NCI-H526 treated with DMSO at 0.1 percent for 48 hours (cell line): ENCODE results near the gene TMX2.
"Not testable (repeated sequence)": the region's sequence is repeated elsewhere in the genome, so short reads cannot be mapped to it uniquely, and the experiment has no call there.

ENCODE experiments used
- DNase-seq: peaks from one replicate; lab custom pipeline; 2025; lab: John Stamatoyannopoulos, UW

Gene TMX2

GRCh38 chr11:57716726-57717125 lies 4.3 kb downstream of the TMX2 start:
- DNase-seq: not testable (repeated sequence)

GRCh38 chr11:57727185-57727584 lies 14.8 kb downstream of the TMX2 start:
- no peak for DNase-seq

DNA sequence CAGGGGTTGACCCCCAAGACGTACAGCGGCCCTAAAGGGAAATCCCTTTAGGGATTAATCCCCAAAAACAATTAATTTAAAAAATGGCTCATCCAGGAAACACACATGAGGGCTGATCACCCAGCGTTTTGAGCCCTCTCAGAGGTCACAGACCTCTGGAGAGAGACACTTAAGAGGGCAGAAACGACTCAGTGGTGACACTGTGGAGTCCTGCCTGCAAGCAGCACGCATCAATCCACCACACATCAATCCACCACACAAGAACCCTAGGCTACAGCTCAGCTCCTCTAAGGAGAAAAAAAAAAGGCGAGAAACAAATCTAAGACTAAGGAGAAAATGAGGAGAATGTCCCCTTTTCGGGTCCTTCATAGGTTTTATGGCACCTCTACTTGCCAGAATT lies 16.4 kb downstream of the TMX2 start:
- no peak for DNase-seq

- DNase-seq: peak; percentile 52
Observed at GRCh38 chr11:57729479-57729878, 17.1 kb downstream of the TMX2 start.

- DNase-seq: no peak
Observed at GRCh38 chr11:57732661-57733060, 20.3 kb downstream of the TMX2 start.

DNA sequence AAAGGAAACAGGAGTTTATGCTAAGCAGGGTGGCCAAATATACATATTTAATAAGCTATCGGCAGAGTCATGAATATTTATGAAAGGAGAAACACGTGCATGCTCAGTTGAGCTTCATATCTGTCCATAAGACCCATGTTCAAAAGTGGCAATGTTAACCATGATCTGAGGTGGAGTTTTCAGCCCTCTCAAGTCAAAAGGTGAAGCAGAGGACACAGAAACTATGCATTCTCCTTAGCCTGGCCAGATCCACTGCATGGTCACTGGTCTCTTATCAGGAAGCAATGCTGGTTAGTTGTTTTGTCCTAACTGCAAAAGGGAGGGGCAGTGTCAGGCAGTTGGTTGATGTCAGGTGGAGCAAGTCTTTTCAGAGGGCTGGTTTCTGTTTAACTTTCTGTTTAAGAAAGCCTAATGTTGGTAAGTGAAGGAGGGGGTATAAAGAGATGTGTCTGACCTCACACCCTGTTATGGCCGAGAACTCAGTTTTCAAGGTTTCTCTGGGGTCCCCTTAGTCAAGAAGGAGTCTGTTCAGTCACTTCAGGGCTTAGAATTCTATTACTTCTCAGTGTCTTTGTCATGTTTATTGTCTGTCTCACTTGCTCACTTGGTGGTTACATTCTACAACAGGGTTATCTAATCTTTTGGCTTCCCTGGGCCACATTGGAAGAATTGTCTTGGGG lies 23.4 kb downstream of the TMX2 start:
- DNase-seq: no peak

DNA sequence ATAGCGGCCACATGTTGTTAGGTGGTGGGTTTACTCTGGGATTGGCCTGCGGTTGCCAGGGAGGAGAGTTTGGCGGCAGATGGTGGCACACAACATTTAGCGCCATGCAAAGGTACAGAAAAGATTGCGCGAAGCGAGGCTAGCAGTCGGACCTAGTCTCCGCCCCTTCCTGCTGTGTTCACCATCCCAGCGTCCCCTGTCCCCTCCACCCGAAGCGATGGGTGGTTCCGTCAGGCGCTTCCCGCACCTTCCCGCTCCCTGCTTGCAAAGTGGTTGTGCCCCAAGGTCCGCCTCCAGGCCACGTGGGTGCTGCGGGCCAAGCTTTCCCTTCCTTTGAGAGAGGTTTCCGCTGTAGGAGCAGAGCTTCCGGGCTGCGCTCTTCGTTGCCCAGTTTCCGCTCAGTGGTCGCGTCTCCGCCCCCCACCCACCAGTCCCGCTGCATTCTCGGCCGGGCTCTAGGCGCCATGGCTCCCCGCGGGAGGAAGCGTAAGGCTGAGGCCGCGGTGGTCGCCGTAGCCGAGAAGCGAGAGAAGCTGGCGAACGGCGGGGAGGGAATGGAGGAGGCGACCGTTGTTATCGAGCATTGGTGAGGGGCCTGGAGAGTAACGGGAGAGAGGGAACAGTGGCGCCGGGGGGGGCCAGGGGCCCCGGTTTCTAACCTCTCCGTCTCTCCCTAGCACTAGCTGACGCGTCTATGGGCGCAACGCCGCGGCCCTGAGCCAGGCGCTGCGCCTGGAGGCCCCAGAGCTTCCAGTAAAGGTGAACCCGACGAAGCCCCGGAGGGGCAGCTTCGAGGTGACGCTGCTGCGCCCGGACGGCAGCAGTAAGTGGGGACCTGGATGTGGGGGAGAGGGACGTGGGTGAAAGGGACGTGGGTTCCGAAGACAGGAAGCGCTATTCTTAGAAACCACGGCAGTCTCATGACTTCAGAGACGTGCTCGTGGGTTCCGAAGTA lies 29.0 kb downstream of the TMX2 start, which contains the start of gene SELENOH:
TSS of gene SELENOH (plus strand) at position 360 of the 955 bp plus-strand sequence. CDS start at position 465, 105 bp downstream.
- peak; percentile 96 for DNase-seq

- no peak for DNase-seq
Observed at GRCh38 chr11:57742087-57742452, 29.7 kb downstream of the TMX2 start.

DNA sequence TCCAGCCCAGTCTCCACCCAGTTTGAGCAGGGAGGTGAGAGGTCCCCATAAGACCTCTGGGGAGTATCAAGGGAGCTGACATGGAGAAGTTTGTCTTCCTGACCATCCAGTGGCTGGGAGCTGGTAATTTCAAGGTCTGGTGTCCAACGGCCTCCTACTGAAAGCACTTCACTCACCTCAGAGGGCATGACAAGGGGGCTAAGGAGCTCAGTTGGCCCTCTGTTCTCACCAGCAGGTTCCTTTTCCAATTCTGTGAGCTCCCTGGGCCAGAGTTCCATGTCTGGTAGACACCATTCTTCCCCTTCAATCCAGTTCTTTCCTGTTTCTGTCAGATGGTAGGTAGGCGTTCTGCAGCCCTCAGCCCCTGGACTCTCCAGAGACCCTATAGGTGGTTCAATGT lies 32.0 kb downstream of the TMX2 start:
- DNase-seq: no peak

- DNase-seq: no peak
Observed at GRCh38 chr11:57745206-57745605, 32.8 kb downstream of the TMX2 start.

- DNase-seq: no peak
Observed at GRCh38 chr11:57746920-57747319, 34.5 kb downstream of the TMX2 start.

GRCh38 chr11:57751176-57751575 lies 38.8 kb downstream of the TMX2 start:
- DNase-seq: no peak

- peak; percentile 10 for DNase-seq
Observed at GRCh38 chr11:57751676-57752253, 39.4 kb downstream of the TMX2 start, which contains the start of gene BTBD18. Gene BTBD18, minus strand, starts transcription at chr11:57751819. Its CDS starts 631 bp downstream, at chr11:57751188.

GRCh38 chr11:57752954-57753353 lies 40.6 kb downstream of the TMX2 start:
- DNase-seq: no peak

GRCh38 chr11:57758174-57758573 lies 45.8 kb downstream of the TMX2 start:
- no peak for DNase-seq

GRCh38 chr11:57761301-57762234 lies 49.2 kb downstream of the TMX2 start, which contains the start of gene CTNND1:
Gene CTNND1, plus strand, starts transcription at chr11:57761802. Its CDS starts 29,677 bp downstream, at chr11:57791479.
- DNase-seq: peak; percentile 96

- DNase-seq: peak; percentile 44
Observed at GRCh38 chr11:57762235-57762861, 50.0 kb downstream of the TMX2 start.

- peak; percentile 56 for DNase-seq
Observed at GRCh38 chr11:57763568-57763967, 51.2 kb downstream of the TMX2 start.

- DNase-seq: no peak
Observed at GRCh38 chr11:57764021-57764420, 51.6 kb downstream of the TMX2 start.

DNA sequence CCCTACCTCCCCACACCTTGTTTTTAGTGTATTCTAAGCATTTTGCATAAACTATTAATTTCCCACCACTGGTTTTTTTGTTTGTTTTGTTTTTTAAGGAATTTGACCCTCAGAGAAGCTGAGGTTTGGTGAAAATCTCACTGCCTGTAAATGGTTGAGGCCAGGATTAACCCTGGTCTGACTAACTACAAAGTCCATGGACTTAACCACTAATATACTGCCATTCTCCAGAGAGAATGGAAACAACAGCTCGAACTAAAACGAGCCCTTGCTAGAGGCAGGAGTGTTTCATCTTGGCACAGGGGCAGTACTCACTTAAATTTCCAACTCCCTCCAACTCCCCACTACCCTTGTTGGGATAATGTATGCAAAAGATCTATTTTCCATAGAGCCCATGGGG lies 52.2 kb downstream of the TMX2 start:
- DNase-seq: peak; percentile 69

GRCh38 chr11:57764972-57765371 lies 52.6 kb downstream of the TMX2 start:
- DNase-seq: peak; percentile 69
